UCSD-AML1 (cell line): ENCODE results near the gene OR4X1.
"Not testable (repeated sequence)": the region's sequence is repeated elsewhere in the genome, so short reads cannot be mapped to it uniquely, and the experiment has no call there.

Experiments
- DNase-seq: peaks from one replicate; lab custom pipeline; 2025; ENCODE audit not compliant: unreplicated experiment; lab: John Stamatoyannopoulos, UW

OR4X1 gene

GRCh38 chr11:48263423-48263911 lies at the start of gene OR4X1:
TSS of gene OR4X1 (plus strand) at chr11:48263861. CDS start at chr11:48263861, 0 bp downstream.
- no peak for DNase-seq

GRCh38 chr11:48216510-48216909 lies 47.2 kb upstream of the OR4X1 start, which contains the start of gene OR4B1:
TSS of gene OR4B1 (plus strand) at chr11:48216810. CDS start at chr11:48216810, 0 bp downstream.
- DNase-seq, result no peak

- DNase-seq, result no peak
Observed at GRCh38 chr11:48228761-48229160, 34.9 kb upstream of the OR4X1 start.

GRCh38 chr11:48230057-48230456 lies 33.6 kb upstream of the OR4X1 start:
- not testable (repeated sequence) for DNase-seq

- DNase-seq, result no peak
Observed at GRCh38 chr11:48237727-48238126, 25.9 kb upstream of the OR4X1 start.

GRCh38 chr11:48242501-48242900 lies 21.2 kb upstream of the OR4X1 start:
- DNase-seq, result no peak

- DNase-seq, result no peak
Observed at GRCh38 chr11:48244804-48245203, 18.9 kb upstream of the OR4X1 start, which contains the start of gene OR4X2. TSS of gene OR4X2 (plus strand) at chr11:48245104. CDS start at chr11:48245104, 0 bp downstream.

GRCh38 chr11:48248902-48249301 lies 14.8 kb upstream of the OR4X1 start:
- no peak for DNase-seq

GRCh38 chr11:48261600-48261999 lies 2.1 kb upstream of the OR4X1 start:
- DNase-seq, result no peak

GRCh38 chr11:48270621-48271020 lies 7.0 kb downstream of the OR4X1 start:
- DNase-seq, result no peak

GRCh38 chr11:48272606-48273005 lies 8.9 kb downstream of the OR4X1 start:
- DNase-seq, result no peak

- DNase-seq, result no peak
Observed at GRCh38 chr11:48305923-48306322, 42.3 kb downstream of the OR4X1 start, which contains the start of gene OR4S1. TSS of gene OR4S1 (plus strand) at chr11:48306223. CDS start at chr11:48306223, 0 bp downstream.

- peak; percentile 32 for DNase-seq
Observed at GRCh38 chr11:48307760-48308386, 44.2 kb downstream of the OR4X1 start.

GRCh38 chr11:48313590-48313989 lies 49.9 kb downstream of the OR4X1 start:
- DNase-seq, result not testable (repeated sequence)
